ENCODE data around the gene NCAPH2.

NCAPH2 gene

DNA sequence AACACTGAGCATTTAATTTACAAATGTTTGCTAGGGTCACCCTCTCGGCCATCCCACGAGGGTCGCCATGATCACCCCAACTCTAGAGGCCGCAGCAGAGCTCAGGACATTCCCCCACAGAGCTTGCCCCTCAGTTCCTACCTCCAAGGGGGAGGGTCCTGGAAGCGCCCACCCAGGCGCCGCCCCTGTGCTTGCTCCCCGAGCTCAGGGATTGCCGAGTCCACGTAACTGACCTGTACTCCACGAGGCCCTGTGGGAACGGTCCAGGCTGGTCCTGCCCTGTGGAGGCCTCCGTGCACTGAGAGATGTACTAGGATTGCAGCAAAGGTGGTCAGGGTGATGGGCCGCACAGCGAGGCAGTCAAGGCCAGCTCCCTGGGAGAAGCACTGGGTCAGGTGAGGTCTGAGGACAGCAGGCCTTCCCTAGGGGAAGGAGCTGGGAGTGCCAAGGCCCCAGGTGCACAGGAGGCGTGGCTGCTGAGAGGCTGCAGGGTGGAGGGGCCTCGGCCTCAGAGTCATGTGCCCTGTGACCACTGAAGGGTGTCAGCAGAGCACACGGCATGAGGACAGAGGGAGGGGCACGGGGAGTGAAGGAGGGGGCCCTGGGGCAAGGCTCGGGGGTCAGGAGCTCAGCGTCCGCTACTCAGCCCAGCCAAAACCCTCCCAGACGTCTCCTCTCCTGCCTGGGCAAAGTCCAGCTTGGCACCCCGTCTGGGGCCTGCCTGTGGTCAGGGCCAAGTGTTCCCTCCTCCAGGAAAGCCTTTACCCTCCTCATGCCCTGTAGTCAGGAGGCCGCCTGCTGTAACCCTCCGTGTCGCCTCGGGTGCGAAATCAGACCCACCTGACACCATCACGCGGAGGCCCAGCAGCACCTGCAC lies 23.8 kb upstream of the NCAPH2 start:
- TF ChIP-seq, protein P1, sequence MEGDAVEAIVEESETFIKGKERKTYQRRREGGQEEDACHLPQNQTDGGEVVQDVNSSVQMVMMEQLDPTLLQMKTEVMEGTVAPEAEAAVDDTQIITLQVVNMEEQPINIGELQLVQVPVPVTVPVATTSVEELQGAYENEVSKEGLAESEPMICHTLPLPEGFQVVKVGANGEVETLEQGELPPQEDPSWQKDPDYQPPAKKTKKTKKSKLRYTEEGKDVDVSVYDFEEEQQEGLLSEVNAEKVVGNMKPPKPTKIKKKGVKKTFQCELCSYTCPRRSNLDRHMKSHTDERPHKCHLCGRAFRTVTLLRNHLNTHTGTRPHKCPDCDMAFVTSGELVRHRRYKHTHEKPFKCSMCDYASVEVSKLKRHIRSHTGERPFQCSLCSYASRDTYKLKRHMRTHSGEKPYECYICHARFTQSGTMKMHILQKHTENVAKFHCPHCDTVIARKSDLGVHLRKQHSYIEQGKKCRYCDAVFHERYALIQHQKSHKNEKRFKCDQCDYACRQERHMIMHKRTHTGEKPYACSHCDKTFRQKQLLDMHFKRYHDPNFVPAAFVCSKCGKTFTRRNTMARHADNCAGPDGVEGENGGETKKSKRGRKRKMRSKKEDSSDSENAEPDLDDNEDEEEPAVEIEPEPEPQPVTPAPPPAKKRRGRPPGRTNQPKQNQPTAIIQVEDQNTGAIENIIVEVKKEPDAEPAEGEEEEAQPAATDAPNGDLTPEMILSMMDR (IDR thresholded peaks at IDR 0.05; ENCODE audit: control extremely low read depth, extremely low read depth, low read depth, missing control alignments), result no peak
- no peak for DNase-seq (ENCODE audit: extremely low spot score)
- ChIA-PET CTCF (interaction anchor here (1.0 to 2.1 kb wide), 4 partner anchors 10 to 42 kb away, joined by 3 to 8 read pairs (median 4); partner anchors contain the start of gene SCO2), POLR2A (interaction anchor here (0.5 to 0.8 kb wide), 2 partner anchors 32 to 41 kb away, joined by 3 to 4 read pairs; no protein-coding TSS in a partner anchor)

DNA sequence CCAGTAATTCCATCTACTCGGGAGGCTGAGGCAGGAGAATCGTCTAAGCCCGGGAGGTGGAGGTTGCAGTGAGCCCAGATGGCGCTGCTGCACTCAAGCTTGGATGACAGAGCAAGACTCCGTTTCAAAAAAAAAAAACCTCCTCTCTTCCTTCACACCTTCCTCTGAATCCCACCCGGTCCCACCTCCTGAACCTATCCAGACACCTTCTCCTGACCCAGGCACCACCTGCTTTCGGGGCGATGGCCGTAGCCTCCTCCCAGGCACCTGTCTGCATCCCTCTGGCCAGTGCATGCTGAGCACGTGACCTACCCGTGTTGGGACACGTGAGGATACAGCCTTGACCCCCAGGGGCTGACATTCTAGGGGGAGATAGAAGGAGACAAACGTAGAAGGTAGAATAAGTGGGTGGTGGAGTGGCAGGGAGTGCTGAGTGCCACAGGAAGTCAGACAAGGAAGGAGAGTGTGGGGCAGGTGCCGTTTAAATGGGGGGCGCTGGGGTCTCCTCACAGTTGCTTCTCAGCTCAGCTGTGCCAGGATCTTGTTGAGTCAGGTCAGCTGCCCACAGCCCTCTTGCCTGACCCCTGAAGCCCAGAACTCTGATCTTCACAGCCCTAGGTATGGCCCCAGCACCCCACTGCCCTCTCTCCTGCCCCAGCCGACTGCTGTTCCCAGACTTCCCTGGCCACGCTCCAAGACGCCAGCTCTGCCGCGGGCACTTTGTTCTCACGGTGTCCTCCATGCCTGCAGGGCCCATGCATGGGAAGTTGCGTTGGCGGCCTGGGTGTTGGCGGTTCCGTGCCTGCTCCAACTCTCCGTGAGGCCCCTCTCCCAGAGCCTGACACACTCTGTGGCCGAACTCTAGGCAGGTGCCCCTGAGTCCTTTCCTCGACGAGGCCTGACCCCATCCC lies 22.5 kb upstream of the NCAPH2 start:
- CTCF ChIA-PET, result interaction anchor here (1.0 to 2.8 kb wide), 6 partner anchors 12 to 75 kb away, joined by 3 to 12 read pairs (median 4); no protein-coding TSS in a partner anchor
- TF ChIP-seq, protein P1 (IDR thresholded peaks at IDR 0.05; ENCODE audit: control extremely low read depth, extremely low read depth, low read depth, missing control alignments), result no peak
- POLR2A ChIA-PET, result interaction anchor here (0.8 kb wide), 1 partner anchor 40 kb away, joined by 3 read pairs; no protein-coding TSS in a partner anchor
- no peak for DNase-seq (ENCODE audit: extremely low spot score)

DNA sequence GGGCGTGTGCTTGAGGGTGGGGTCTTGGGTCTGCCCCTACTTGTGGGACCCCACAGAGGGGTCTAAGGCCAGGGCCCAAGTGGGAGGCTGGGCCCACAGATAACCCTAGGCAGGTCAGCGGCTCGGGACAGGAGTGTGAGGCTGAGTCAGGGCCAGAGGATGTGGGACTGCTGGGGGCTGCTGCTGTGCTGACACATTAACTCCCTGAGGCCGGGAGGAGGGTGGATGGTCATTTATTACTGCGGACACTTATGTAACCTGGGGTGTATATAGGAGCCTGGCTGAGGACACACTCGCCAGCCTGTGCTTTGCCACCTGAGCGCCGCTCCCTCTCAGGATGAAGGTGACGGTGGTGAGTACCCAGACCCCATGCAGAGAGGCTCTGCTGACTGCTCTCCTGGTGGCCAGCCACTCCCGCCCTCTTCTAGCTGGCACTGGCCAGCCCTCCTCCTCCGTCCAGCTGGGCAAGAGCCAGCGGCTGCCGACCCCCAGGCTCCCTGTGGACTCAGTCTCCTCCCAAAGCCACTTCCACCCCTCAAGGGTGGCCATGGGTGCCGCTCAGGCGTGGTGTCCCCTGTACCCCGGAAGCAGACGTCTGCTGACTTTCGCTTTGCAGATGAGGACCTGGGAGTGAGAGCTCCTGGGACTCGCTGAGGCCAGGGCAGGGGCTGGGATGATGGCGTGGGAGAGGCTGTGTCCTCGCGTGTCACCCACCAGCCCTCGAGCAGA lies 21.3 kb upstream of the NCAPH2 start, which contains the start of gene MIOX:
Gene MIOX (plus strand): TSS at position 299 of the 729 bp plus-strand sequence. CDS start 39 bp downstream, at position 338.
- TF ChIP-seq, protein P1 (IDR thresholded peaks at IDR 0.05; ENCODE audit: control extremely low read depth, extremely low read depth, low read depth, missing control alignments), result no peak
- POLR2A ChIA-PET, result no interaction called here
- CTCF ChIA-PET, result interaction anchor here (1.0 to 2.8 kb wide), 3 partner anchors 11 to 17 kb away, joined by 3 to 12 read pairs (median 4); no protein-coding TSS in a partner anchor
- DNase-seq (ENCODE audit: extremely low spot score), result no peak

DNA sequence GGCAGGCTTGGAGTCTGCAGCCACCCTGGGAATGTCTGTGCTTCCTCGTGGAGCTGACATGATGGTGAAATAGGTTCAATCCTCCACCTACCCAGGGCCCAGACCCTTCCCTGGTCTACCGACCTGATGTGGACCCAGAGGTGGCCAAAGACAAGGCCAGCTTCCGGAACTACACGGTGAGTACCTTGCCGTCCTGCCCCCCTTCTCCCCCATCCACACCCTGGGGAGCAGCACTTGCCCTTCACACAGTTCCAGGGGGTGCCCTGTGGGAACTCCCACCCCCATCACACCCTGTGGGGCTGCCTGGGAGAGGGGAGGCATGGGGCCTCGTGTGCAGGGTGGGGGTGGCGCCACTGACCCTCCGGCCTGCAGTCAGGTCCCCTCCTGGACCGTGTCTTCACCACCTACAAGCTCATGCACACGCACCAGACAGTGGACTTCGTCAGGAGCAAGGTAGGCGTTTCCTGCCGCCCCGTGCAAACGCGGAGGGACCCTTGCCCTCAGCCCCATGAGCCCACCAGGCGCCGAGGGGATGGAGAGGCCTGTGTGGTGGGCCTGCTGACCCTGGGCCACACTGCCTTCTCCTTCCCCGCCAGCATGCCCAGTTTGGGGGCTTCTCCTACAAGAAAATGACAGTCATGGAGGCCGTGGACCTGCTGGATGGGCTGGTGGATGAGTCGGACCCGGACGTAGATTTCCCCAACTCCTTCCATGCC lies 20.6 kb upstream of the NCAPH2 start:
- ChIA-PET CTCF (interaction anchor here (1.8 to 2.8 kb wide), 2 partner anchors 10 to 17 kb away, joined by 4 to 12 read pairs; no protein-coding TSS in a partner anchor), POLR2A (no interaction called here)
- TF ChIP-seq, protein P1 (IDR thresholded peaks at IDR 0.05; ENCODE audit: control extremely low read depth, extremely low read depth, low read depth, missing control alignments), result no peak
- no peak for DNase-seq (ENCODE audit: extremely low spot score)

DNA sequence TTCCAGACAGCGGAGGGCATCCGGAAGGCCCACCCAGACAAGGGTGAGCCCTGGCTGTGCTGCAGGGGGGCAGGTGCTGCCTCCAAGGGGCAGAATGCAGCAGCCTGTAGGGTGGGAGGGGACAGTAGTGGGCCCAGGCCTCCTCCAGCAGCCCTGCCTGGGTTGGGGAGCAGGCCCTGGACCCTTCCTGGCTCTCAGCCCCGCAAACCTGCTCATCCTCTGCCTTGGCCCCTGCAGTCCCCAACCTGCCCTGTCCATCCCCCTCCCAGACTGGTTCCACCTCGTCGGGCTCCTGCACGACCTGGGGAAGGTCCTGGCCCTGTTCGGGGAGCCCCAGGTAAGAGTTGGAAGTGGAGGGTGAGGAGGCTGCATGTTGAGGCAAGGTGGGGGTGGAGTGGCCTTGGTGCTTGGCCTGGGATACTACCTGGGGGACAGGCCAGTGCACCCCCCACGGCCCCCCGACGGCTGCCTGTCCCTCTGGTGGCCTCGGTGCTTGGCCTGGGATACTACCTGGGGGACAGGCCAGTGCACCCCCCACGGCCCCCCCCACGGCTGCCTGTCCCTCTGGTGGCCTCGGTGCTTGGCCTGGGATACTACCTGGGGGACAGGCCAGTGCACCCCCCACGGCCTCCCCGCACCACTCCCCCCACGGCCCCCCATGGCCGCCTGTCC lies 19.9 kb upstream of the NCAPH2 start:
- CTCF ChIA-PET, result interaction anchor here (2.8 kb wide), 1 partner anchor 9 kb away, joined by 12 read pairs; no protein-coding TSS in a partner anchor
- no peak for DNase-seq (ENCODE audit: extremely low spot score)
- POLR2A ChIA-PET, result no interaction called here
- TF ChIP-seq, protein P1 (IDR thresholded peaks at IDR 0.05; ENCODE audit: control extremely low read depth, extremely low read depth, low read depth, missing control alignments), result no peak

Data from GM10248 (cell line).